Smooth muscle cell of bladder (primary cell): ENCODE results near the gene SCG2. TPM values are rescaled to one million over a fixed set of nuclear protein-coding genes. Genes with fewer than 3 reads are reported as not detected.

Experiments
- total RNA-seq: library from RNA; depleted of rRNA; stranded (reverse); fragments of >200 nt; gene quantifications from 2 replicates; pipeline ENCODE4 v1.2.3, GENCODE V29; 2014

The SCG2 gene, protein sequence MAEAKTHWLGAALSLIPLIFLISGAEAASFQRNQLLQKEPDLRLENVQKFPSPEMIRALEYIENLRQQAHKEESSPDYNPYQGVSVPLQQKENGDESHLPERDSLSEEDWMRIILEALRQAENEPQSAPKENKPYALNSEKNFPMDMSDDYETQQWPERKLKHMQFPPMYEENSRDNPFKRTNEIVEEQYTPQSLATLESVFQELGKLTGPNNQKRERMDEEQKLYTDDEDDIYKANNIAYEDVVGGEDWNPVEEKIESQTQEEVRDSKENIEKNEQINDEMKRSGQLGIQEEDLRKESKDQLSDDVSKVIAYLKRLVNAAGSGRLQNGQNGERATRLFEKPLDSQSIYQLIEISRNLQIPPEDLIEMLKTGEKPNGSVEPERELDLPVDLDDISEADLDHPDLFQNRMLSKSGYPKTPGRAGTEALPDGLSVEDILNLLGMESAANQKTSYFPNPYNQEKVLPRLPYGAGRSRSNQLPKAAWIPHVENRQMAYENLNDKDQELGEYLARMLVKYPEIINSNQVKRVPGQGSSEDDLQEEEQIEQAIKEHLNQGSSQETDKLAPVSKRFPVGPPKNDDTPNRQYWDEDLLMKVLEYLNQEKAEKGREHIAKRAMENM
- 2.1 and 3.3 TPM in 2 replicates for total RNA-seq

DNA sequence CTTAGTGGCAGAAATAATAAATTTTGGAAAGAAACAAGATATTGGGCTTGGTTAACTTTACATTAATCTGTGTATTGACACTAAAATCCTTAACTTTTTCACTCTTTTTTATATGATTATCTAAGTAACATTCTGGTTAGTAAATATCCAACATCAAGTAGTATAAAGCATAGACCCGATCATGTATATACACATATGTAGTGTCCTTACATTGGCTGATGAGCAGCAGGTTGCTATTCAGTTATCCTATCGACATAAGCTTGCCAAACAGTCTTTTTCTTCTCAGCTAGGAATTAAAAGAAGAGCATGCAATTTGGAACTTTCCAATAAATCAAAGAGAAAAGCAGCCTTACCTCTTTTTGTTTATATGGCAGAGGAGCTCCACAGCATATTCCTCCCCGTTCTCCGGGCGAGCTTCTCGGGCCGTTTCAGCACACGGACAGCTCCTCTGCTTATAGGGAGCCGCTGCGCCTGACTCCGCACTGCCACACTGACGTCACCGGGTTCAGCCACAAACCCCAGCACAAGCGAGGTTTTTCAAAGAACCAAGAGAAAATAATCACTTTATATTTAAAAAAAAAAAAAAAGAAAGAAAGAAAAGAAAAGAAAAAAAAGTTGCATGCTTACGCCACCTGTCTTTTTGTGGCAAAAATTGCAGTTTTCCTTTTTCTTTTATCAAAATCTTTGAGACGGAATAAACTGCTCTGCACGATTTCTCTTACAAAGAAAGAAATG is at the start of gene SCG2:
SCG2 (minus strand) TSS at position 430 of the 735 bp plus-strand sequence. CDS start 3,079 bp downstream, outside the sequence.

Other genes with a start within 250 kb of the SCG2 start
- gene AP1S3, start 235.2 kb upstream of the SCG2 start, total RNA-seq, result 3.4 and 5.9 TPM in 2 replicates